ENCODE measurements around the gene ELL.

GRCh38 chr19:18473706-18474087 lies 48.2 kb downstream of the ELL start:
- no peak for TF ChIP-seq POLR2AphosphoS5 (IDR thresholded peaks at IDR 0.05; ENCODE audit: low read depth)
- no peak for TF ChIP-seq CTCF (conservative IDR thresholded peaks at IDR 0.05; ENCODE audit: low read depth in 2 of 2)
